ENCODE data around the gene HDAC4.
A peak's percentile ranks its signal among the peaks of the same experiment; 100 is the strongest.

Gene HDAC4

GRCh38 chr2:239008677-239009588, 391.9 kb downstream of the HDAC4 start:
- no peak for DNase-seq (ENCODE audit: low spot score)

- DNase-seq (ENCODE audit: low spot score), result no peak
These were observed 392.8 kb downstream of the HDAC4 start for GRCh38 chr2:239008004-239008403.

- DNase-seq (ENCODE audit: low spot score), result peak; percentile 84
These were observed 394.1 kb downstream of the HDAC4 start for GRCh38 chr2:239006622-239007285.

GRCh38 chr2:239005586-239005985, 395.2 kb downstream of the HDAC4 start:
- no peak for DNase-seq (ENCODE audit: low spot score)

- DNase-seq (ENCODE audit: low spot score), result no peak
These were observed 396.4 kb downstream of the HDAC4 start for GRCh38 chr2:239004274-239005015.

GRCh38 chr2:239003624-239004273, 397.1 kb downstream of the HDAC4 start:
- DNase-seq (ENCODE audit: low spot score), result no peak

GRCh38 chr2:239002954-239003623, 397.7 kb downstream of the HDAC4 start:
- no peak for DNase-seq (ENCODE audit: low spot score)

- no peak for DNase-seq (ENCODE audit: low spot score)
These were observed 398.2 kb downstream of the HDAC4 start for GRCh38 chr2:239002591-239002953.

- no peak for DNase-seq (ENCODE audit: low spot score)
These were observed 399.0 kb downstream of the HDAC4 start for GRCh38 chr2:239001794-239002193.

GRCh38 chr2:239000500-239001073, 400.2 kb downstream of the HDAC4 start:
- DNase-seq (ENCODE audit: low spot score), result no peak

GRCh38 chr2:239000089-239000488, 400.7 kb downstream of the HDAC4 start:
- no peak for DNase-seq (ENCODE audit: low spot score)

- DNase-seq (ENCODE audit: low spot score), result no peak
These were observed 401.5 kb downstream of the HDAC4 start for GRCh38 chr2:238999291-238999741.

GRCh38 chr2:238998801-238999200, 402.0 kb downstream of the HDAC4 start:
- DNase-seq (ENCODE audit: low spot score), result no peak
